HEK293T (cell line): ENCODE measurements around the gene TCF12.

Experiments used
- ARNT ChIP-seq: fragments of 450-650 bp; IDR thresholded peaks from 2 replicates; pipeline ENCODE4 v1.6.1; 2017; ENCODE audit warnings: mild to moderate bottlenecking
- BHLHE40 ChIP-seq: fragments of 450-650 bp; IDR thresholded peaks from 2 replicates; pipeline ENCODE4 v1.6.1; 2016; ENCODE audit warnings: mild to moderate bottlenecking, moderate library complexity, borderline replicate concordance
- ELF4 ChIP-seq: fragments of 450-650 bp; IDR thresholded peaks from 2 replicates; pipeline ENCODE4 v1.6.1; 2017; ENCODE audit warnings: antibody characterized with exemption
- FOXM1 ChIP-seq: fragments of 450-650 bp; IDR thresholded peaks from 2 replicates; pipeline ENCODE4 v1.6.1; 2017; ENCODE audit warnings: mild to moderate bottlenecking, borderline replicate concordance
- L3MBTL2 ChIP-seq: fragments of 450-650 bp; conservative IDR thresholded peaks from 2 replicates; pipeline ENCODE4 v1.6.1; 2016; ENCODE audit warnings: mild to moderate bottlenecking
- NFRKB ChIP-seq: fragments of 450-650 bp; IDR thresholded peaks from 2 replicates; pipeline ENCODE4 v1.6.1; 2016; ENCODE audit warnings: mild to moderate bottlenecking, moderate library complexity
- SP1 ChIP-seq: fragments of 450-650 bp; IDR thresholded peaks from 2 replicates; pipeline ENCODE4 v1.6.1; 2017
- ZNF384 ChIP-seq: fragments of 450-650 bp; IDR thresholded peaks from 2 replicates; pipeline ENCODE4 v1.6.1; 2016

GRCh38 chr15:56891852-56892440, 26.5 kb upstream of the TCF12 start:
- TF ChIP-seq ZNF384 (no peak), ELF4 (no peak), FOXM1 (no peak), SP1 (no peak), ARNT (no peak), NFRKB (no peak), BHLHE40 (no peak), L3MBTL2 (no peak)
